Glutamatergic neuron (in vitro differentiated cells): Measurements from ENCODE around the gene EPS8L1. TPM values are rescaled to one million over a fixed set of nuclear protein-coding genes. Genes with fewer than 3 reads are reported as not detected.

Experiments
- DNase-seq: peaks from one replicate; pipeline ENCODE4 v3.0.0; 2022
- H3K27ac Mint-ChIP-seq: one replicate; pipeline ENCODE4 v1.8.0; 2020; ENCODE audit warnings: mild to moderate bottlenecking, mixed read lengths, inconsistent platforms; ENCODE audit not compliant: unreplicated experiment
- H3K27me3 Mint-ChIP-seq: one replicate; pipeline ENCODE4 v1.8.0; 2020; ENCODE audit warnings: mild to moderate bottlenecking, moderate library complexity, mixed read lengths, inconsistent platforms; ENCODE audit not compliant: unreplicated experiment
- H3K36me3 Mint-ChIP-seq: one replicate; pipeline ENCODE4 v1.8.0; 2020; ENCODE audit warnings: mild to moderate bottlenecking, mixed read lengths, inconsistent platforms; ENCODE audit not compliant: unreplicated experiment
- H3K4me1 Mint-ChIP-seq: one replicate; pipeline ENCODE4 v1.8.0; 2020; ENCODE audit warnings: mild to moderate bottlenecking, low read depth, mixed read lengths, inconsistent platforms; ENCODE audit not compliant: unreplicated experiment
- H3K4me3 Mint-ChIP-seq: one replicate; pipeline ENCODE4 v1.8.0; 2020; ENCODE audit warnings: mild to moderate bottlenecking, mixed read lengths, inconsistent platforms; ENCODE audit not compliant: unreplicated experiment
- H3K9me3 Mint-ChIP-seq: one replicate; pipeline ENCODE4 v1.8.0; 2020; ENCODE audit warnings: mild to moderate bottlenecking, moderate library complexity, mixed read lengths, inconsistent platforms; ENCODE audit not compliant: unreplicated experiment
- CTCF ChIP-seq: fragments of 200-600 bp; sonication (generic); IDR thresholded peaks from one replicate; pipeline ENCODE4 v1.5.0; 2021; ENCODE audit not compliant: partially characterized antibody, unreplicated experiment
- total RNA-seq: library from RNA; stranded (reverse); fragmentation: NEBNext Ultra II Directional; extraction: Animal tissue kit (Norgen Biotek cat#: 25700); gene quantifications from one replicate; pipeline ENCODE4 v1.2.1, GENCODE V29; 2021; ENCODE audit not compliant: unreplicated experiment

Gene EPS8L1
- total RNA-seq, 1 donor from 2014 or later: 114 TPM

DNA sequence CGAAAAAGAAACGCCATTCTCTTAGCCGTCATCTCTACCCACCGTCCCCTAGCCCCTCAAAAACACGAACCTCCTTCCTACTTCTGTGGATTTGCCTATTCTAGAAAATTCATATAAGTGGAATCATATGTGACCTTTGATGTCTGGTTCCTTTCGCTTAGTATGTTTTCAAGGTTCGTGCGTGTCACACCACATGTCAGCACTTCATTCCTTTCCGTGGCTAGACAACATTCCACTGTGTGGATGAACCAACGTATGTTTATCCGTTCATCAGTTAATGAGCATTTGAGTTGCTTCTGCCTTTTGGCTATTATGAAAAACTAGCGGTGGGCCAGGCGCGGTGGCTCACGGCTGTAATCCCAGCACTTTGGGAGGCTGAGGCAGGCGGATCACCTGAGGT lies 55.8 kb downstream of the EPS8L1 start:
- peaks cover 3% of the 10 kb centered on the region for H3K4me1 Mint-ChIP-seq
- peak overlapping the region; percentile 5 for H3K27ac Mint-ChIP-seq
- peaks cover 3% of the 10 kb centered on the region for H3K9me3 Mint-ChIP-seq
- no peak overlapping the region for H3K4me3 Mint-ChIP-seq
- no peak for TF ChIP-seq CTCF
- H3K27me3 Mint-ChIP-seq: peaks cover 1% of the 10 kb centered on the region
- no peak for DNase-seq
- H3K36me3 Mint-ChIP-seq: peaks cover 5% of the 10 kb centered on the region

DNA sequence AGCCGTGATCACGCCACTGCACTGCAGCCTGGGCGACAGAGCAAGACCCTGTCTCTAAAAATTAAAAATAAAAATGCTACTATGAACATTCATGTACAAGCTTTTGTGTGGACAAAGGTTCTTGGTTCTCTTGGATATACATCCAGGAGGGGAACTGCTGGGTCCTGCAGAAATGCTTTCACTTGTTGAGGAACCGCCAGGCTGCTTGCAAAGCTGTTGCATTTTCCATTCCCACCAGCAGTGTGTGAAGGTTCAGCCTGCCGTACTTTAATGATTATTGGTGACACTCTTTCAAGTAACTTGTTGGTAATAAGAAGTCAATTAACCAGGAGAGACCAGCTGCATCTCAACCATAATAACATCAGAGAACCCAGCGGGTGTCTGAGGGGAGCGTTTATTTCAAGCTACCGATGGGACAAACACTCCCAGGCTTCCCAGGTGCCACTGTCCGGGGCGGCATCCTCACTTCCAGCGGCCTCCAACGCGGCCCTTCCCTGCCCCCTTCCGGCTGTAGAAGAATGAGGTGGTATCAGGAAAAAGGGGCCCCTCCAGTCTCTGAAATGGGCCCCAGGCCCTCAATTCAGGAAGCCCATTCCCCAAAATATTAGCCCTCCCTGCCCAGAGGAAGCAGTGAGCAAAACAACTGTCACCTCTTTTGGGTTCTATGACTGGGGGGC lies 56.9 kb downstream of the EPS8L1 start:
- TF ChIP-seq CTCF: no peak
- Mint-ChIP-seq H3K4me3 (no peak overlapping the region), H3K27me3 (peaks cover 1% of the 10 kb centered on the region), H3K27ac (peak overlapping the region; percentile 88), H3K36me3 (peaks cover 5% of the 10 kb centered on the region), H3K4me1 (peaks cover under 1% of the 10 kb centered on the region), H3K9me3 (peaks cover 3% of the 10 kb centered on the region)
- no peak for DNase-seq

GRCh38 chr19:55133639-55134444 lies 58.2 kb downstream of the EPS8L1 start:
- peaks cover 1% of the 10 kb centered on the region for H3K27me3 Mint-ChIP-seq
- peak overlapping the region; percentile 88 for H3K27ac Mint-ChIP-seq
- H3K36me3 Mint-ChIP-seq: no peaks in the 10 kb centered on the region
- H3K4me3 Mint-ChIP-seq: peak overlapping the region; percentile 64
- no peaks in the 10 kb centered on the region for H3K4me1 Mint-ChIP-seq
- peaks cover 3% of the 10 kb centered on the region for H3K9me3 Mint-ChIP-seq
- DNase-seq: peak; percentile 78
- no peak for TF ChIP-seq CTCF

DNA sequence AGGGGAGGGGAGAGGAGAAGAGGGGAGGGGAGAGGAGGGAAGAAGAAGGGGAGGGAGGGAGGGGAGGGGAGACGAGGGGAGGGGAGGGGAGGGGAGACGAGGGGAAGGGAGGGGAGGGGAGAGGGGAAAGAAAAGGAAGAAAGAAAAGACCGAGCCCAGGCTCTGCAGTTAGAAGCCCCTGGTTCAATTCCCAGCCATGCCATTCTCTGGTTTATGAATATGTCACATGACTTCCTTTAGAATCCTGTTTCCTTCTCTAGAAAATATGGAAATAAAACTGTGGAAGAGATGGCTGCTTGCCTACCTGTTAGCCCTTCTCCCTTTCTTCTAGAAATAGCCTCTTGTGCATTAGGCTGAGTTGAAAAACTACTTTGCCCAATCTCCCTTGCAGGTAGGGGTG lies 59.1 kb downstream of the EPS8L1 start:
- no peak overlapping the region for H3K4me3 Mint-ChIP-seq
- H3K9me3 Mint-ChIP-seq: peaks cover 3% of the 10 kb centered on the region
- H3K4me1 Mint-ChIP-seq: no peaks in the 10 kb centered on the region
- H3K36me3 Mint-ChIP-seq: no peaks in the 10 kb centered on the region
- DNase-seq: no peak
- peaks cover 1% of the 10 kb centered on the region for H3K27me3 Mint-ChIP-seq
- peak overlapping the region; percentile 38 for H3K27ac Mint-ChIP-seq
- TF ChIP-seq CTCF: no peak
